HG03108 (cell line): ENCODE measurements around the gene CLDN18.

Experiments used
- ATAC-seq: cut with Tn5 transposase; IDR thresholded peaks from one replicate; pipeline ENCODE4 v1.9.1; 2021; ENCODE audit warnings: moderate library complexity; ENCODE audit not compliant: unreplicated experiment

The CLDN18 gene

GRCh38 chr3:138009476-138010272 lies at the start of gene CLDN18:
Gene CLDN18 (plus strand): TSS chr3:138010165. CDS start chr3:138010226, 61 bp downstream.
- no peak for ATAC-seq

DNA sequence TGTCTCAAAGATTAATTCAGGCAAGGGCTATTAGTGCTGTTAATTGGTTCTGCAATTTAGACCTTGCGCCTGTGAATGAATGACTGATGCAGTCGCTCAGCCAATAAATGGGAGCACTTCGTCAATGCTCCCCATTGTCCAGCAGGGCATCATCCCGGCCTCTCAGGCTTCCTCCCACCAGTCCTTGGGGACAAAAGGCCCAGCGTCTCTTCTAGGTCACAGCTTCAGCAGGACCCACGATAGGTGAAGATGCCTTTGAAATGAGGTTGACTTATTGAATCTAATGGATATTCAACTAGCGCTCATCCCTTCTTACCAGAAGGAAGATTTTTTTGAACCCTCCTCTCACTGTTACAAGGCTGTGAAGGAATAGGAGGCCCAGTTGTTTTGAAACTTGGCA lies 47.7 kb upstream of the CLDN18 start:
- no peak for ATAC-seq

DNA sequence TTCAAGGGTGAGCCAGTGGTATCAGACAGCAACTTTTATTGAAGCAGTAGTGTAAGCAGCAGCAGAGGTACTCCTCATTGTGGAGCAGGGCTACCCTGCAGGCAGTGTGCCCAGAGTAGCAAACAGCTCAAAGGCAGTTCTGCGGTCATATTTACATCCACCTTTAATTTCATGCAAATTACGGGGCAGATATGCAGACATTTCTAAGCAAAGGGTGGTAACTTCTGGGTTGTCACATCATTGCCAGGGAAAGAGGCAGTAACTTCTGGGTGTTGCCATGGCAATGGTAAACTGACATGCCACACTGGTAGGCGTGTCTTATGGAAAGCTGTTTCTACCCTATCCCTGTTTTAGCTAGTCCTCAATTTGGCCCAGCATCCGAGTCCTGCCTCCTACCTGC lies 46.5 kb upstream of the CLDN18 start:
- ATAC-seq: no peak

GRCh38 chr3:137970914-137971831 lies 38.8 kb upstream of the CLDN18 start:
- ATAC-seq: no peak

DNA sequence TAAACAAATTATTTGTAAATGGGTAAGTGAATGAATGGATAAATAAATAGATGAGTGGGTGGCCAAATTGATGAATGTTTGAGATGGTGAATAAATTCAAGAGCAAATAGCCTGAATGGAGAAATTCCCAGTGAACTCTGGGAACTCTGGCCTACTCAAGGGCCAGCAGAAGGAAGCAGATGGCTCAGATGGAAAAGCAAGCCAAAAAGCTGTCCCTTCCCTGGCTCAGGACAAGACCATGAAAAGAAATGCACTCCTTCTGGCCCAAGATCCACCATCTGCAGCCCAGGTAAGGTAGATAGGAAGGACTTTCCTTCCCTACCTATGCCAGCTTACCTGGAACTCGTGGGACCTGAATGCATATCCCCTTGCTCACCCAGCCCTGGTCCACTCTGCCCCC lies 37.6 kb upstream of the CLDN18 start:
- ATAC-seq: no peak

GRCh38 chr3:137978328-137978727 lies 31.6 kb upstream of the CLDN18 start:
- ATAC-seq: no peak

- ATAC-seq: no peak
Measured at GRCh38 chr3:137987723-137988122, 22.2 kb upstream of the CLDN18 start.

DNA sequence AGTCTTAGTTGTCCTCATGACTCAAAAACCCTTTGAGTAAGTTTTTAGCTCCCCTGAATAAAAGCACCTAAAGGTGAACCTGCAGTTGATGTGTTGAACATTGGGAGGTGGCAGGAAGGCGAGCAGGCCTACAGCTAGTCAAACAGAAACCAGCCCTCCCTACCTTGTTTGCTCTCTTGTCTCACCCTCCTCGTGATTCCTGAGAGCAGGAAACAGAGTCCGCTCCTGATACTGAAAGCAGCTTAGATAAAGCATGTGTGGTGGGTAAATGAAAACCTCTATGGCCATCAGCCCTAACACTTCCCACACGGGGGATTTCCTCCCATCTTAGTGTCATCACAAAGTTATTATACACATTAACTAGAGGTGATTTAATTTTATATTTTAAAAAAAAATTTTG lies 21.8 kb upstream of the CLDN18 start:
- ATAC-seq: peak; percentile 85

GRCh38 chr3:137988982-137989381 lies 21.0 kb upstream of the CLDN18 start:
- ATAC-seq: peak; percentile 61

GRCh38 chr3:137990427-137990826 lies 19.5 kb upstream of the CLDN18 start:
- no peak for ATAC-seq

DNA sequence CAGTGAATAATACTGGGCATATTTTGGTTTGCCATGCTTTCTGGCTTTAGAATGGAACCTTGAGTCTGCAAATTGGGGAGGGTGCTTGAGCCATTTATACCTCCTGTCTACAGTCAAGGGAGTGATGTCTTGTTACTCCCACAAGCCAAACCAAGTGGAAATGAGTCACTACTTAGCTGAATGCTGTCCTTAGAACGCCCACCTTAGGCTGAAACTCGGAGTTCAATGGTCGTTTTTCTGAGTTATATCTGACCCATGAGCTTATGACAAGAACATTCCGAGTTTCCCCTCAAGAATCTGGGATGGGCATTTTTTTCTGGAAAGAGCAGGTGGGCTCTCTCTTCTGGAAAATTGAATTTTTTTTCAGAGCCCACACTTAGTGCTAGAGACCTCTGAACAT lies 17.4 kb upstream of the CLDN18 start:
- no peak for ATAC-seq

DNA sequence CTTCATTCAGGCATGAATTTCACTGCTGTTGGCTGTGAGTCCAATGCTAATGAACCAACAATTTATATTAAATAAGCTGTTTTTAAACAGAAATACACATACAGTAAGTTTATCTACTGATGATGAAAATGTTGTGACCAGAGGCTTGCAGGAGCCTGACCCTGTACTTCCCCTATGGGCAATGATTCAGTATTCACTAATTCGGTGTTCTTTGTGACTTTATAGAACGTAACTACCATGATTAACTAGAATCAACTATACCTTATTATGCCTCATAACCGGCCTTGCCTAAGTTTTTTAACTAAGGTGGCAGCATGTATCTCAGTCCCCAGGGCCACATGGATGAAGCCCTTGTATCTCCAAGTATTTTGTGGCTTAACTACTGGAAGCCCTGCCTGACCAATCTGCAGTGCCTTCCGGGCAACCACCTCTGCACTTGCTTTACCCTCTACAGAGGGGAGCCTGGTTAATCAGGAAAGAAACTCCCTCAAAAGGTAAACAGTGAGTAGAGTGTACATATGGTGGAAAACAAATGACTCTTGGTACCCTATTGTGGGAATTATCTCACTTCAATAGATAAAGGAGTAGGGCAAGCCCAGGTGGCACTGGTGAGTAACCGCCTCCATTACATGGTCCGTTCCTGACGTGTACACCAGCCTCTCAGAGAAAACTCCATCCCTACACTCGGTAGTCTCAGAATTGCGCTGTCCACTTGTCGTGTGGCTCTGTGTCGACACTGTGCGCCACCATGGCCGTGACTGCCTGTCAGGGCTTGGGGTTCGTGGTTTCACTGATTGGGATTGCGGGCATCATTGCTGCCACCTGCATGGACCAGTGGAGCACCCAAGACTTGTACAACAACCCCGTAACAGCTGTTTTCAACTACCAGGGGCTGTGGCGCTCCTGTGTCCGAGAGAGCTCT lies 11.6 kb upstream of the CLDN18 start:
- ATAC-seq: no peak

DNA sequence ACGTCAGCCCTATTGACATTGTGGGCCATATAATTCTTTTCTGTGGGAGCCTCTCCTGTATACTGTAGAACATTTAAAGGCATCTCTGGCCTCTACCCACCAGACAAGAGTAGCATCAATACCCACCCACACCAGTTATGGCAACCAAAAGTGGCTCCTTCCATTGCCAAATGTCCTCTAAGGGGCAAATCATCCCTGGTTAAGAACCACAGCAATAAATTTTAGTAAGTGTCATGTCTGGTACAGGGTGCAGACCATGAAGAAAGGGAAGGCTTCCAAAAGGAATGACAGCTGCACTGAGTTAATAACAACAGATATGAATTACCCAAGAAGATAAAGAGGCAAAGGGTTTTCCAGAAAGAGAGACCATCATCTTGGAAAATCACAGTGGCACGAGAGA lies 6.9 kb upstream of the CLDN18 start:
- no peak for ATAC-seq

- ATAC-seq: no peak
Measured at GRCh38 chr3:138005627-138006026, 4.3 kb upstream of the CLDN18 start.

DNA sequence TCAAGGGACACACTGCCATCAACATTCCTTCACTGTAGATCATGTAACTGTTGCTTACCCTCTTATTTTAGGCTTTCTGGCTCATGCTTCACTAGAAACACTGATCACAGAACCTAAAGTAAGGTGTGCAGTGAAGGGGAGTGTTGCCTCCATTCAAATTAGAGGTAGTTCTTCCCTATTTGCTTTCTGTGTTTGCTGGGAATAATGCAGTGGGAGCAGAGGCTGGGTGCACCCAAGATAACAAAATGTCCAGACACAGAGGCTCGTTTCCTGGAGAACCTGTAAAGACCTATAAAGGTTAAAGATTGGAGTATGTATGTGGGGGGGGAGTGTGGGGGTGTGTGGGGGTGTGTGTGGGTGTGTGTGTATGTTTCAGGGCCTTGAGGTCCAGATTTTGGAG lies 2.1 kb upstream of the CLDN18 start:
- ATAC-seq: no peak

DNA sequence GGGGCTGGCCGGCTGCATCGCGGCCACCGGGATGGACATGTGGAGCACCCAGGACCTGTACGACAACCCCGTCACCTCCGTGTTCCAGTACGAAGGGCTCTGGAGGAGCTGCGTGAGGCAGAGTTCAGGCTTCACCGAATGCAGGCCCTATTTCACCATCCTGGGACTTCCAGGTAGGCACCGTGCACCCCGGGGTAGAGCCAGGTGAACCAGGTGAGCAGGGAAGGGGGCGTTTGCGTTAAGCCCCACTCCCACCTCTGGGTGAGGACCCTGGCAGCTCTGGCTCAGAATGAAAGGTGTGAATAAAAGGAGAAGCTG lies 267 bp downstream of the CLDN18 start:
- ATAC-seq: no peak

DNA sequence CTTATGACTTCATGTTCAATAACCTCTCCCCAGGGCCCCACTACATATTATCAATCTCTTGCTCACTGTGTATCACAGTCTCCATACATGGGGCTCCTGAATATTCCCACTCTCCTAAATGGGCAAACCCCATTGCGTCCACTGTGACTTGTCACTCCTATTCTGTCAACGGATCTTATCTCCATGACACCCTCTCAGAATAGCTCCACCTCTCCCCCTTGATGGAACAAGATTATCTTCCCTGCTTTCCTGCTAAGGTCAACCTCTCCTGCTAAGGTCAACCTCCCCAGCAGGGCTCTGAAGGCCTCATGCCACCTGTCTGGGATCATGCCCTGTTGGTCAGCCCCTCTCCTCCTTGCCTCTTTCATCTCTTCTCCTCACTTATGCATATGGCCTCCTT lies 1.8 kb downstream of the CLDN18 start:
- no peak for ATAC-seq

DNA sequence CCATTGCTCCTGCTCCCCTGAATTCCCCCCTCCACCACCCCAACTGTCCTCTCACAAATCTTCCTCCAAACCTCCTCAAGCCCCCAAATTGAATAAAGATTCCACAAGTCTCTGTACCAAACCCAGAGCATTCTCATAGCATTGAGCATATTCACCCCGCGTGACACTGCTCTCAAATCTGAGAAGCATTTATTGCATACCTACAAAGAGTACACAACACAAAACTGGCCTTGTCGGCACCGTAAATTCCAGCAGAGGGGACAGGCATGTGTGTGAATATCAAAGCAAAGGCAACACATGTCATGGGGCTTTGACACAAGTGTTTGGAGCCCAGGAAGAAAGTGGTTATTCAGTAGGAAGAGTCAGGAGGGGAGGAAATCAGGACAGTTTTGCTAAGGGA lies 2.6 kb downstream of the CLDN18 start:
- ATAC-seq: no peak

- no peak for ATAC-seq
Measured at GRCh38 chr3:138016065-138016464, 6.1 kb downstream of the CLDN18 start.

DNA sequence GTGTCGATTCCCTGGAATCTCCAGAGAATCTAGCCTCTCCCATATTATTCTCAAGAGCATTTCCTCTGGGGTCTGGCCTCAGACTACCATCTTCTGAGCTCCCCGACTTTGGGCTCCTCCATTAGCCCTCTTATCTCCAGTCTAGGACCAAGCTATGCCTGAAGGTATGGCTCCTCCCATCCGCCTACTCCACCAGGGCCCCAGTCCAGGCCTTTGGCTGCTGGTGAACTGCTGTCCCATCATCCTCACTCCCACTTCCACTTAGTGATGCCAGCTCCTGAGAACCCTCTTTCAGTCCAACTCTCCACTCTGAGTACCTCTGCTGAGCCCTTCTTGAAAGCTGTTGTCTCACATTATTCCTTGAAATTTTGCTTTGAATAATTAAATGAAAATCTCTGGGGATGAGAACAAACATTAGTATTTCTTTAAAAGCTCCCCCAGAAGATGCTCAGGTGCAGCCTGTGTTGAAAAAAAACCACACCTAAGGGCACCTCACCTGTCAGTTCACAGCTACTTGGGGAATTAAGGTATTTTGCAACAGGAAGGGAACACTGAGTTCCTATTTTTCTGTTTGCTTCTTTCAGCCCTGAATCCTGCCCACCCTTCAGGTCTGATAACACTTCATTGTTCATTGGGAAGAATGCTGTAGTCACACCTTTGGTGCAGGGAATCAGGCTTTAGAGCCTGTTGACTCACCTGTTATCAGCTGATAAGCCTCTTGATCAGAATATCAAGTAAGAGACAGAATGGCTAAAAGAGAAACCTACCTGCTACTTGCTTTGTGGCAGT lies 9.5 kb downstream of the CLDN18 start:
- no peak for ATAC-seq
